Measurements from ENCODE around the gene MFAP3.
"Not testable (repeated sequence)": the region's sequence is repeated elsewhere in the genome, so short reads cannot be mapped to it uniquely, and the experiment has no call there.

Gene MFAP3

DNA sequence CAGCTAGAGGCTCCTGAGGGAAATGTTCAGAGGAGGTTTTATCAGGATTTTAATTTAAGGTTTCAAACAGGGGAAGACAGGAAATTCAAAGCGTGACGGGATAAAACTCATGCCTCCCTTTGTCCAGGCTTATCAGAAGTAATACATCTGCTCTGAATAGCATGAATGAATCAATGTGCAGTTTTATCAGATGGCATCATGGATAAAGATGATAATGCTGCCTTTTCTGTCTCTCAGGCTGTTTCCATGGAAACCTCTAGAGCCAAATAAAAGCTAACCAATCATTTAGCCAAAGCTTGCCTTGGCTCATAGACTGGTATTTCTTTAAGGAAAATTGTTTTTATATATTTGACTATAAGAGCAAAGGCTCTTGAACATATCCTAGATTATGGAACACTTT lies 16.4 kb downstream of the MFAP3 start:
- no peak for DNase-seq

DNA sequence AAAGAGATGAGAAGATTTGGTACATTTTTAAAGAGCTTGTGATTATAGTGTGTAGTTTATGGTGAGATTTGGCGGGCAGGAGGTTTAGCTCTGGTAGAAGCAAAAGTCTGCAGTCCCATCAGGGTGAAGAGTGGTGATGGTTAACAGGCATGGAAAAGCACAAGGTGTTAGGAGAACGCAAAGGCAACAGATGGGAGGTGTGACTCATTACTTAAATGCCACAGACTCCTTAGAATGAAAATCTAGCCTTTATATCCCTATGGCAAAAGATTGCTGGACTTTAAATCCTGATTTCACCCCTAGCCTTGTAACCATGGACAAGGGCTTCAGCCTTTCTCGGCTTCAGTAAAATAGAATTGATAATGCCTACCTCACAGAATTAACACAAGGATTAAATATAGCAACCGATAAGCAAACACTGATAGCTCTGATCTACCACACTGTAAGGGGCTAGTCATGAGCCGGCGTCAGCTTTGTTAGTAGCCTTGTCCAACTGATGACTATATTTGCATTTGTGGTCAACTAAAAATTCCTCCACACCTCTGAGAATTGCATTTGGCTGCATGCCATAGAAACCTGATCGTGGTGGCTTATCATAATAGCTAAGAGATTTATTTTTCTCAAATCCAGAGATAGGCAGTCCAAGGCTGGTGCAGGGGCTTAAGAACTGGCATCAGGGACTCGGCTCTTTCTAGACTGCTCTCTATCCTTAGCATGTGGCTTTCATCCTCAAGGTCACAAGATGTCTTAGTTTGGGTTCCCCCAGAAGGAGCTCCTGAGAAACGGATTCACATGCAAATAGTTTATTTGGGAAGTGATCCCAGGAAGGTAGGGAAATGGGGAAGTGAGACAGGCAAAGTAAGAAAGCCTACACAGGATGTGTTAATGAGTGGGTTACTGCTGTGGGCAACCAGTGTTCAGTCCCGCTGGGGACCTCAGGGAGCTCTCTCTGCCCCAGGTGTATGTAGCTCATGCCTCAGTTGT lies 19.6 kb downstream of the MFAP3 start:
- DNase-seq, result no peak

DNA sequence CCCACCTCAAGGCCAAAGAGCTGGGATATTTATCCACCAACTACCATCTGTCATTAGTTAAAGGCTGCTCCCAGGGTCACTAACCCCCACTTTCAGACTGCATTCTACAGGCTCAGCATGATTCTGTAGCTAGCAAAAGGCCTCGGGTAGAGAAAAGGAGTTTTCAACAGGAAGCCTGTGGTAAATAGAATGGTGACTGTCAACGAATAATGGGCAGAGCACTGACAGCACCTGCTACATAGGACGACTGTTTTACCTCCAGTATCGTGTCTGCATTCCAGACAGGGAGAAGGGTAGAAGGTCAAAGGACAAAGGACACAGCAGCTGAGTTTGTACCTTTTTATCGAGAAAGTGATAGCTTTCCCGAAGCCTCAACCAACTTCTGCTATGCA lies 20.3 kb downstream of the MFAP3 start:
- DNase-seq, result no peak

DNA sequence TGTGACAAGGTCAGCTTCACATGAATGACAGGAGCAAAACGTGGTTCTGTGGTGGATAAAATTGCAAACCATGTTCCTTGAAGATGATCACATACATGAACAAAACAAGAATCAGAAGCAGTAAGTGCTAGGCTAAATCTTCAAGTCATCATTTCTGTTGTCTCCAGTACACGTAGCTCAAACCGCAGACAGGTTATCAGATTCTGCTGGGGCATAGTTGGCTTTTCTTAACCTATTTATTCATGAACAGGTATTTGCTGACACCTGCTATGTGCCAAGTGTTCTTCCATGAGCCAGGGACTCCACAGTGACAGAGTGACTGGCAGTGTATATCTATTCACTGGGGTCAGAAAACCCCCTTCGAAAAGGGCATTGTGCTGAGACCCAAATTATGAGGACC lies 20.8 kb downstream of the MFAP3 start:
- no peak for DNase-seq

DNA sequence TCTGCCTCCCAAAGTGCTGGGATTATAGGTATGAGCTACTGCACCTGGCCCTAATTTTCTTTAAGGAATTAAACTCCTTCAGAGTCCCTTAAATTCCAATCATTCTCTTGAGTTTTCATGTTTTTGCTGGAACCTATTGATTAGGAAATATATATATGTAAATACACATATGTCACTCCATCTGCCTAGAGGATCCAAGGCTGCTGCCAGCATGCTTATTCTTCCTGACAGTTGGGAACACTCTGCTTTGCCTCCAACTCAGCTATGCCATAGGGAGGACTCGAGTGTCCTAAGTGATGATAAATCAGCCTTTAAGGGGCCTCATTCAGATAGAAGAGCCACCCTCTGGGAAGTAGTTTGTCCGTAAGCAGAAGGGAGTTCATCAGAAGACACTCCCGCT lies 21.8 kb downstream of the MFAP3 start:
- no peak for DNase-seq

DNA sequence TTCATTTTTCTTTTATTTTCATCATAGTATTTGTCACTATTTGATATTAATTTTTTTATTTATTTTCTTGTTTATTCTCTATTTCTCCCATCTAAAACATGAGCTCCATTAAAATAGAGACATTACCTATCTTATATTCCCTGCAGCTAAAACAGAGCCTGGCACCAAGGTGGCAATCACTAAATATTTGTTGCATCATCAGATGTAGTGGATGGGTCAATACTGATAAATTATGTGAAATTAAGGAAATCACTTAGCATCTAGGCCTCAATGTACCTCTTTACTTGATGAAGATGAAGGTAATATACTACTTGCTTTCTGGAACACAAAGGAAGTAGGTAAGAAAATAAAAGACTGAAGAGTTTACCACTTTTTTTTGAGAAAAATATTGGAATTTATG lies 24.6 kb downstream of the MFAP3 start:
- DNase-seq, result no peak

DNA sequence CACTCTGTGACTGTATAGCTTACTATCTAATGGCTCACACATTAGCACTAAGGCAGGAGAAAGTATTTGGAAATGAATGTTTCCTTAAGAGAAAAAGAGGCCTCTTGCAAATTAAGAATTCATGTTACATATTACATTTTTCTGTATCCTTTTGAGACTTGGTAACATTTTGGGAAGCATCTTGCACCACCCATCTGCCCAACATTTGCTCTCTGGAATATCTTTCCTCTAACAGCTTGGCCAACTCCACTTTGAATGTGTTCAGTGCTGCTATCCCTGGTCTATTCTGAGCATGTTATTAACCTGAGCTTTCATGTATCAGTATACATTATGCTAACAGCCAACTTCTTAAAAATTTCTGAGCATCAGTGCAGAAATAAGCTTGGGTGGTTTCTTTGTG lies 27.2 kb downstream of the MFAP3 start:
- no peak for DNase-seq

DNA sequence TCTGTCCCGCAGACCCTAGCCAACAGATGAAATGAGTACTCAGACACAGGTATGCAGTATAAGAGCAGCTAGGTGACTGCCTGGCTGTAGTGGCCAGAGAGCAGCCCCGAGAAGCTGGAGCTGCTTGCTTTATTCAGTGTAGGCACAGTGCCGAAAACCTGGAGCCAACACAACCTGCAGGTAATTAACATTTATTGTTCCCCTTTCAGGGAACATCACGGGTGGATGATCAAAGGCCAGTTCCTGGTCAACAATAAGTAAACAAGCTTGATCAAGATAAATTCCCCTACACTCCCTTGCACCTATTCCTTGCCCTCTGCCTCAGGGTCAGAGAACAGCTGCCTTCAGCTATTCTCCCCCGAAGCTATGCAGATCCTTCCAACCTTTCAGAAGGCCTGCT lies 31.1 kb downstream of the MFAP3 start:
- DNase-seq, result not testable (repeated sequence)

DNA sequence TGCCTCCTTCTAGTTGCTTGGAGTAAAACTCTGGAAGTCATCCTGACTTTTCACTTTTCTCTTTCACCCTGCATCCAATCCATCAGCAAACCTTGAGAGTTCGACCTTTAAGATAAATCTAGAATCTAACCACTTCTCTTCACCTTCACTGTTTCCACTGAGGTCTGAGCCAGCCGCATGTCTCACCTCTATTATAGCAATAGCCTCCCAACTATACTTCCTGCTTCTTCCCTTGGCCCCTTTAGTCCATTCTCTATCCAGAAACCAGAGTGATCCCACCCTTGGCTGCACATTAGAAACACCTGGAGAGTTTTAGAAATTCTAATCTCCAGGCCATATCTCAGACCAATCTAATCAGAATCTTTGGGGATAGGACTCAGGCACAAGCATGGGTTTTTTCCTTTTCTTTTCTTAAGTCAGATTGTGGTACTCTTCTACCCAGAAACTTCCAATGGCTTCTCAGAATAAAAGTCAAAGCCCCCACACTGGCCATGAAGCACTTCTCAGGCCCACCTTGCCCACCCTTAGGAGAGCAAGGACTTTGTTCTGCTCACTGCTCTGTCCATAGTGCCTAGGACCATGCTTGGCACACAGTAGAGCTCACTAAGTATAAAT lies 33.1 kb downstream of the MFAP3 start:
- no peak for DNase-seq

DNA sequence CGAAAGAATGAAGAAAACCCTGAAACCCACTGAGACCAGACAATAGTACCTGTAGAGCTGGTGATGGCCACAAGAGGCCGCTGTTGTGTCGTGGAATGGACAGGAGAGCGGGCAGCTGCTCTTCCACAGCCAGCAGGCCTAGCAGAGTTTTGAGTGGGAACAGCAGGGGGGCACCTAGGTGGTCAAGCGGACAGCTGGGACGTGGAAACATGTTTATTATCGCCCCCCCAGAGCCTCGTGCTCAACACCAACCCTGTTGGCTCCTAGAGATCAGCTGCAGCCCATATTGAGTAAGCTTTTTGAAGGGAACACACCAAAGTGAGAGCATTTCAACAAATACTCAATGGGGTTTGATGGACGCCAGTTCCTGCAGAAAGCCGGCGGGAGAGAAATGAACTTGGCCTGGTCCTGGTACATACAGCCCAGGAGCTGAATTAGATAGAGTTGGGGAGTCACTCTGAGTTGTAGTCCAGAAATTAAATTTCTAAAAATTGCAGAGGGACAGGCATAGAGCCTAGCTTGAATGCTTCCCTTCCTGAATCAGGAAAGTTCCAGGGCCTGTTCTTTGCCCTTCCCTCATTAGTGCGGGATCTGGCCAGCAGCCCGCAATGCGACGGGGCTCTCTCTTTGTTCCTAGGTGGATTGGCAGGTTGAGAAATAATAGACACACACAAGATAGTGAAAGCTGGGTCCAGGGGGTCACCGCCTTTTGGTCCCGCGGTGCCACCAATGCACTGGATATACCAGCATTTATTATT lies 33.8 kb downstream of the MFAP3 start:
- peak; percentile 79 to 83 for DNase-seq

DNA sequence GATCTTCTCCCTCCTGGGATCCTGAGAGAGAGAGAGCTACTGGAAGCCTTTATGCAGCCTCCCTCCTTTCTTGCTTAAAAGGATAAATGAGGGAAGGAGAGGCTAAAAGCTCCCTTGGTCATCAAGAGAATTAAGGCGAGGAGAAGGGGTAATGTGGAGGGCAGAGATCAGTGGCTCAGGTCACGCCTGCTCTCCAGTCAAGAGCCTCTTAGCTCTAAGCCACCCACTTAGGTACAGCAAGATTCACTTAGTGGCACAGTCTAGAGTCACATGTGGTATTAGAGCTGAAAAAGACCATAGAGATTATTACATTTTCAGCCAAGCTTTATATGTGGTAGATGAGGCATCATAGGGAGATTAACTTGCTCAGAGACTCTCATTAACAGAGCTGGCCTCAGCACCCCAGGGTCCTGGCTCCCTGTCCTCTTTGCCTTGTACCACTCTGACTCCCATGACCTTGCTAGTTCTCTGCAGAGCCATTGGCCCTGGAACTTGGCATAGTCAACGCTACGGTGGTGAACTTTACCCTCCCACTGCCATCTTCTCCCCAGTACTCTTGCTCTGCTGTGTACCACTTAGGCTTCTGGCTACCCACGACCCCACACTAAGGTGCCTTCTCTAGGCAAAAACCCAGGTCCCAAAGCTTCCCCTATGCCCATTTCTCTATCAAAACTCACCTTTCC lies 37.6 kb downstream of the MFAP3 start:
- no peak for DNase-seq

DNA sequence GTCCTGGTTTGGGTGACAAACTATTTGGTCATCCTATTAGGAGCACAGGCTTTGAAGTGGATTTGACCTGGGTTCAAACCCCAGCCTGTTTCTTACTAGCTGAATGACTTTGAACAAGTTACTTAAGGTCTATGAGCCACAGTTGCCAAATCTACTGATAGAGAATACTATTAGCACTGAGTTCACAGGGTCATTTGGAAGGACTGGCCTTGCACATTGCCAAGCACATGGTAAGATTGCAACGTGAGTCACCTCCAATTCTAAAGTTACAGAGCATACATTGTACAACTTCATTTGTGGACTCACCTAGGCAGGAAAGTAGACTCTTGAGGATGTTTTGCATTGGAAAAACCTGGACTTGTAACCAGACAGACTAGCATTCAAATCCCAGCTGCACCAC lies 38.9 kb downstream of the MFAP3 start:
- DNase-seq, result no peak

DNA sequence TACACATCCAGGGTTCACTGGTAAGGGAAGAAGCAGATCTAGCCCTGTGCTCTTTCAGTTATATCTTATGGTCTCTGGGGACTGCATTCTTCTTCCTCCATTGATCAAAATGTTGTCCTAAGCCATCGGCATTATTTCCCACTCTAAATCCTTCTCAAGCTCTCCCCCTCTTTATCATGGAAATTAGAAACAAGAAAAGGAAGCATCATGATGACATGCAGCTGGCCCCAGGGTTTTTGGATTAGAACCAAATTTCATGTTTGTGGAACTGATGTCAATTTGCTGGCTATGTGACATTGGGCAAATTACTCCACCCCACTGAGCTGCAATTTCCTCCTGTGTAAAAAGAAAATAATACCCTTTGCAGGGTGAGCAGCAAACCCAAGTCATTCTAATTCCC lies 39.5 kb downstream of the MFAP3 start:
- no peak for DNase-seq

DNA sequence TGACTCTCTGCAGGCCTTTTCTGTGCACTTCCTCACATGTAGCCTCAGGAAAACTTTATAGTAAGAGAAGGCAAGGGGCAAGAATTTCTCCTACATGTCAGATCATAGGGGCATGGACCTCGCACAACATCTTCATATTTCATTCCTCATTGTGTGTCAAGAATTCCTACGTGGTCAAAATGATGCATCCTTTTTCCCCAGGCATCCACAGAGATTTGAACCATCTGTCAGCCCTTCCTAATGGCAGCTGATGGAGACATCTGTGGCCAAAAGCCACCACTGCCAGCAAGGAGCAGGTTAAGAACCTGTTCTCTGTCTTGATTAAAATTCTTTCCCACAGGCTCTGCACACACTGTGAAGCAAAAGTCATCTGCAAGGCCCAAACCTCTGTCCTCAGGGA lies 42.5 kb downstream of the MFAP3 start:
- no peak for DNase-seq

DNA sequence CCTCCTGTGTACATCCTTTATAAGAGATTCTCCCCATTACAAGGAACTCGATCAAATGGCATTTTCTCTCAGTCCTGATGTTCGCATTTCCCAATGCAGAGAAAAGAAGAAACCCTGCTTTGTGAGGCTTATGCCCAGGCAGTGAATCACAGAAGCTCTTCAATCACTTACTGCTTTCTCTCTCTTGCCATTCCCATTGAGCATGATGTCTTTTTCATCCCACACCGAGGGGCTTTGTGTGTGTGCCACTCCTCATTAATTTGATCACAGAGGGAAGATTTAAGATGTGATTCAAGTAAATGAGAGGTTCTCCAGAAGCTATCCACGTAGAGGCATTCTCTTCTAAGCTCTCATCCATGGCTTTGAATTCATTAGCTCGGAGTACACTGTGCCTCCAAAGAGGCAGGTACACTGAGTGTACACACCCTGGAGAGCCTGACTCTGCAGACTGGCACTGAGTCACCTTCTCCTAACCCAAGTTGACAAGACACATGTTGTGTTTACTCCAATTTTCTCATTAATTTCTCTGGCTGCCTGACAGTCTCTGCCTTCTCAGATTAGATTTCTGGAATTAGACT lies 45.4 kb downstream of the MFAP3 start:
- no peak for DNase-seq

DNA sequence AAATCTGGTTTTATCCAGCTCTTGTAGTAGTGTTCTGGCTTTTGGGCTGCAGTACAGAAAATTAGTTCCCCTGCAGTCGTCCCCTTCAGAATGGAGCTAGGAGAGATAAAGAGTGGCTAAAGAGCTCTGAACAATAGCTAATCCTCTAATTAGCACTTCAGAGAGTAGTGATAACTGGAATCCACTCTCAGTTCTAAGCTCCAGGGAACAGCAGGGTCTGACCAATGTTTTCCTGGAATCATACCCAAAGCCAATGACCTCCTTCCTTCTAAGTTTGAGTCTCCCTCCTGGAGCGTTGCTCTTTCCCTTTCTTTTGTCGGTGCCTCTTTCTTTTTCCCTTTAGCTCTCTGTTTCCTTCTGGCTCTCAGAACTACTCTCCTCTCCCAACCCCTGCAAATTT lies 47.4 kb downstream of the MFAP3 start:
- no peak for DNase-seq

DNA sequence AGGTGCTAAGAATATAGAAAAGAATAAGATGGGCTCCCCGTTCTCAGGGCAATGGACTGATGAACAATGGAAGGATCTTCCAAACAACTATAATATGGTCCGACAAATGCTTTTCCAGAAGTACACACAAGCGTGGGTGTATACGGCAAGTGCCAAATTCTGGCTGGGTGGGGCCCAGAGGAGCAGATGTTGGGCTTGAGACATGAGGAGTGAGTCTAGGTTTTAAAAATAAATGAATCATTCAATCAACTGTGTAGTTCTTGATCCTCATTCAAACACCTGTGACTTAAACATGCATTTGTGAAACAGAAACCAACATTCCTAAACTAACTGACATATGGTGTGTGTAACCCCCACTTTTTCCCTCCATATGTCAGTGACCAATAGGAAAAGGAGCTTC lies 47.9 kb downstream of the MFAP3 start:
- DNase-seq, result no peak

DNA sequence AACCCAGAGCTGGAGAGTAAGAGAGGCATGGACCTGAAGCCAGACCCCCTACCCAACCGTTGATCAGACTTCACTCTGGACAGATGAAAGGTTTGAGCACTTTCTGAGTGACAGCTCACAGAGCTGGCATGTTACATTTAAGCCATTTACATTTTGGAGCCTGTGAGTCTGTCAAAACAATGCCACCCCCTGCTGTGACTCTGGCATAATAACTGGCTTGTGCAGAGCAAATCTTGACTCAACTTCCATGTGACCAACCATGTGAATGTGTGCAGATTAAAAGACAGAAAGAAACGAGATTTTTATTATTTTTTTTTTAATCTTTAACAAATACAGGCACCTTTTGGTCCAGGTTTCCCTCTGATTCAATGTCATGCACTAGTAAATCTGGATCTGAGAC lies 48.5 kb downstream of the MFAP3 start:
- DNase-seq, result no peak

DNA sequence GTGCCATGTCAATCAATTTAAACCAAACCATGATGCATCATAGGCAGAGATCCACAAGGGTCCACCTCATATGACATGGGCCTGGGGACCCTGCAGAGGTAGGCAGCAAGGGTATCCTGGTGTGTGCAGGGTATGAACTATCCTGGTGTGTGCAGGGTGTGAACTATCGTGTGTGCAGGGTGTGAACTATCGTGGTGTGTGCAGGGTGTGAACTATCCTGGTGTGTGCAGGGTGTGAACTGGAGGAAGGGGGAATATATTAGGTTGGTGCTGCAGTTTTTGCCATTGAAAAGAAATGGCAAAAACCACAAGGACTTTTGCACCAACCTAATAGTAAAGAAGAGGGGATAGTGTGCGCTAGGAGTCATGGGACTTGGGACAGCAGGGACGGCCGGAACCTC lies 50.0 kb downstream of the MFAP3 start:
- no peak for DNase-seq

DNA sequence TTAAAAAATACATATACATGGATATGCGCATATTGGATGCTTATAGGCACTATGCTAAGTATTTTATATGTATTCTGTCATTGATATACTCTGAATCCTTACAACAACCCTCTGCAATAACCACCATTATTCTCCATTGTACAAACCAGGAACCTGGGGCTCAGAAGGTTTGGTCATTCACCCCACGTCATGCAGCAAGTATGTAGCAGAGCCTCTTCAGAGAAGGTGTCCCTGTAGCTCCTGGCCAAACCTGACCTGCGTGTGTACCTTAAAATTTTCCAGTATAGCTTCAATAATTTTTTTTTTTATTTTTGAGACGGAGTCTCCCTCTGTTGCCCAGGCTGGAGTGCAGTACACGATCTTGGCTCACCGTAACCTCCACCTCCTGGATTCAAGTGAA lies 51.9 kb downstream of the MFAP3 start:
- no peak for DNase-seq

DNA sequence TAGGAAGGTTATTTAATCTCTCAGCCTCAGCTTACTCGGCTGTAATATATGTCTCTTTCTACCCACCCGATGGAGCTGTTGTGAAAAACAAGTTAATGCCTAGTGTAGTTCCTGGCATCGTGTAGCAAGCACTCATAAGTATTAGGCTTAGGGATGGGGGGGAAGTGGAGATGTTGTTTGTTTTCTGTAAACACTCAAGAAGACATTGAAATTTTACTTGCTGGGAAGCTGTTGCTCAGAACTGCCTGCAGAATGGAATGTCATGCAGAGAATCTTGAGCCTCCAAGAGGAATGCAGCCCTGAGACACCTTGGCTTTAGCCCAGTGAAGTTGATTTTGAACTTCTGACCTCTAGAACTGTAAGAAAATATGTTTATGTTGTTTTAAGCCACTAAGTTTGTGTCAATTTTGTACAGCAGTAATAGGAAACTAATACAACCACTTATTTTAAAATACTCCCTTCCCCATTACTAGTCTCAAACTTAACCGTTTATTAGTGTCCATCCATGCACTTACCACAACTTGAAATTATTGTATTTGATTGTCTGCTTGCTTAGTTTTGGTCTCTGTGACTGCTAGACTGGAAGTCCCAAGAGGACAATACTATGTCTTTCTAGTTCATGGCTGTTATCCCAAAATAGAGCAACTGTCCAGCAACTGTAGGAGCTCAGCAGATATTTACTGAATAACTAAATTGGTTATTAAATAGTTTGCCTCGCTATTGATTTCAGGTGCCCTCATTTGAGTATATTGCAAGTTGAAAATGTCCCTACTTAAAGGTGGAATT lies 53.8 kb downstream of the MFAP3 start:
- no peak for DNase-seq

DNA sequence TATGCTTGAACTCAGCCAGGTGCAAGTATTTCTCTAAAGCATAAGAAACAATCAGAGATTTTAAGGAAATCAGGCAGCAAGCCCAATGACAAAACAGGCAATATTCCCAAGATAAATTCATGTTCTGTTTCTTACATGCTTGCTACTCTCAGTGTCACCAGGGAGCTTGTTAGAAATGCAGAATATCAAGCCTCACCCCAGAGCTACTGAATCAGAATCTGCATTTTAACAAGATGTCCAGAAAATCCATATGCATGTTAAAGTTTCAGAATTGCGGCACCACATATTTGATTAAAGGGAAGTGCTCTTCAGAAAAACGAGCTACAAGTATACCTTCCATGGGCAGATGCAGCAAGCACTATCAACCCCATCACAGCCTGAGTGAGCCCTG lies 54.4 kb downstream of the MFAP3 start:
- DNase-seq, result no peak
